ENCODE data around the gene KCNQ5. TPM values are rescaled to one million over a fixed set of nuclear protein-coding genes. Genes with fewer than 3 reads are reported as not detected.

KCNQ5 gene
- total RNA-seq, 1 donor from 2014 or later, result not detected

GRCh38 chr6:72704979-72705378 lies 83.1 kb downstream of the KCNQ5 start:
- Mint-ChIP-seq H3K4me3 (no peak overlapping the region), H3K27me3 (ENCODE audit: insufficient read depth, low read depth) (no peaks in the 10 kb centered on the region), H3K4me1 (peaks cover 6% of the 10 kb centered on the region), H3K36me3 (no peaks in the 10 kb centered on the region), H3K27ac (no peak overlapping the region), H3K9me3 (no peaks in the 10 kb centered on the region)
- no peaks in the 10 kb centered on the region for H3K36me3 ChIP-seq
- H3F3A ChIP-seq (ENCODE audit: low read depth), result no peaks in the 10 kb centered on the region
- DNase-seq (ENCODE audit: low spot score), result peak; percentile 7
- no peak overlapping the region for H3K9ac ChIP-seq
- H3K27me3 ChIP-seq, result no peaks in the 10 kb centered on the region
- no peak overlapping the region for H3K4me2 ChIP-seq
- no peak overlapping the region for H2AFZ ChIP-seq (replicated peaks)
- H4K20me1 ChIP-seq (ENCODE audit: low read depth), result no peaks in the 10 kb centered on the region
- no peaks in the 10 kb centered on the region for H3K79me2 ChIP-seq (ENCODE audit: low read depth)
- H3K9me3 ChIP-seq (ENCODE audit: low read depth), result no peaks in the 10 kb centered on the region
- no peak overlapping the region for H3K27ac ChIP-seq
- no peak overlapping the region for H3K4me3 ChIP-seq
- H3K4me1 ChIP-seq, result no peaks in the 10 kb centered on the region
- peak; percentile 36 for TF ChIP-seq CTCF (IDR thresholded peaks at IDR 0.05)
- TF ChIP-seq EZH2 (IDR thresholded peaks at IDR 0.05), result no peak

- no peaks in the 10 kb centered on the region for H3K4me1 ChIP-seq
- H3K36me3 ChIP-seq, result no peaks in the 10 kb centered on the region
- H3K9me3 ChIP-seq (ENCODE audit: low read depth), result no peaks in the 10 kb centered on the region
- H3F3A ChIP-seq (ENCODE audit: low read depth), result no peaks in the 10 kb centered on the region
- no peak for DNase-seq (ENCODE audit: low spot score)
- H3K36me3 Mint-ChIP-seq, result no peaks in the 10 kb centered on the region
- H3K9ac ChIP-seq, result no peak overlapping the region
- no peaks in the 10 kb centered on the region for H3K4me1 Mint-ChIP-seq
- no peaks in the 10 kb centered on the region for H3K27me3 ChIP-seq
- H3K27ac Mint-ChIP-seq, result no peak overlapping the region
- no peaks in the 10 kb centered on the region for H3K27me3 Mint-ChIP-seq (ENCODE audit: insufficient read depth, low read depth)
- no peaks in the 10 kb centered on the region for H3K79me2 ChIP-seq (ENCODE audit: low read depth)
- no peak overlapping the region for H2AFZ ChIP-seq (replicated peaks)
- no peaks in the 10 kb centered on the region for H4K20me1 ChIP-seq (ENCODE audit: low read depth)
- no peak overlapping the region for H3K4me3 Mint-ChIP-seq
- H3K4me2 ChIP-seq, result no peak overlapping the region
- no peaks in the 10 kb centered on the region for H3K9me3 Mint-ChIP-seq
- TF ChIP-seq EZH2 (IDR thresholded peaks at IDR 0.05) (no peak), EZH2phosphoT487 (IDR thresholded peaks at IDR 0.05) (no peak), CTCF (IDR thresholded peaks at IDR 0.05) (no peak)
- H3K4me3 ChIP-seq, result no peak overlapping the region
- H3K27ac ChIP-seq, result no peak overlapping the region
Measured at GRCh38 chr6:72709431-72709830, 87.6 kb downstream of the KCNQ5 start.

- no peaks in the 10 kb centered on the region for H3K79me2 ChIP-seq (ENCODE audit: low read depth)
- H3K4me3 Mint-ChIP-seq, result no peak overlapping the region
- H3K9me3 ChIP-seq (ENCODE audit: low read depth), result no peaks in the 10 kb centered on the region
- H3K9me3 Mint-ChIP-seq, result no peaks in the 10 kb centered on the region
- no peaks in the 10 kb centered on the region for H3K4me1 ChIP-seq
- H3K27me3 Mint-ChIP-seq (ENCODE audit: insufficient read depth, low read depth), result no peaks in the 10 kb centered on the region
- no peak overlapping the region for H3K4me2 ChIP-seq
- H3K4me3 ChIP-seq, result no peak overlapping the region
- no peaks in the 10 kb centered on the region for H3K27me3 ChIP-seq
- TF ChIP-seq EZH2 (IDR thresholded peaks at IDR 0.05), result no peak
- no peak for TF ChIP-seq CTCF (IDR thresholded peaks at IDR 0.05)
- TF ChIP-seq EZH2phosphoT487 (IDR thresholded peaks at IDR 0.05), result no peak
- no peaks in the 10 kb centered on the region for H3K36me3 ChIP-seq
- H3F3A ChIP-seq (ENCODE audit: low read depth), result no peaks in the 10 kb centered on the region
- H2AFZ ChIP-seq (replicated peaks), result no peak overlapping the region
- H3K36me3 Mint-ChIP-seq, result no peaks in the 10 kb centered on the region
- no peak overlapping the region for H3K27ac ChIP-seq
- H3K27ac Mint-ChIP-seq, result no peak overlapping the region
- H4K20me1 ChIP-seq (ENCODE audit: low read depth), result no peaks in the 10 kb centered on the region
- H3K9ac ChIP-seq, result no peak overlapping the region
- DNase-seq (ENCODE audit: low spot score), result no peak
- no peaks in the 10 kb centered on the region for H3K4me1 Mint-ChIP-seq
Measured at GRCh38 chr6:72711731-72712130, 89.9 kb downstream of the KCNQ5 start.

GRCh38 chr6:72712910-72713309 lies 91.0 kb downstream of the KCNQ5 start:
- H3K4me2 ChIP-seq, result no peak overlapping the region
- no peak overlapping the region for H3K27ac ChIP-seq
- H3K4me1 Mint-ChIP-seq, result no peaks in the 10 kb centered on the region
- no peaks in the 10 kb centered on the region for H3F3A ChIP-seq (ENCODE audit: low read depth)
- H4K20me1 ChIP-seq (ENCODE audit: low read depth), result no peaks in the 10 kb centered on the region
- H3K79me2 ChIP-seq (ENCODE audit: low read depth), result no peaks in the 10 kb centered on the region
- H3K4me3 Mint-ChIP-seq, result no peak overlapping the region
- no peak overlapping the region for H3K4me3 ChIP-seq
- no peaks in the 10 kb centered on the region for H3K27me3 Mint-ChIP-seq (ENCODE audit: insufficient read depth, low read depth)
- DNase-seq (ENCODE audit: low spot score), result no peak
- no peaks in the 10 kb centered on the region for H3K36me3 Mint-ChIP-seq
- H3K27me3 ChIP-seq, result no peaks in the 10 kb centered on the region
- no peak overlapping the region for H2AFZ ChIP-seq (replicated peaks)
- TF ChIP-seq CTCF (IDR thresholded peaks at IDR 0.05) (no peak), EZH2phosphoT487 (IDR thresholded peaks at IDR 0.05) (no peak), EZH2 (IDR thresholded peaks at IDR 0.05) (no peak)
- no peaks in the 10 kb centered on the region for H3K9me3 ChIP-seq (ENCODE audit: low read depth)
- H3K36me3 ChIP-seq, result no peaks in the 10 kb centered on the region
- H3K9ac ChIP-seq, result no peak overlapping the region
- no peaks in the 10 kb centered on the region for H3K4me1 ChIP-seq
- H3K27ac Mint-ChIP-seq, result no peak overlapping the region
- H3K9me3 Mint-ChIP-seq, result no peaks in the 10 kb centered on the region
